Measurements from ENCODE around the gene TTC16.
"Not testable (repeated sequence)": the region's sequence is repeated elsewhere in the genome, so short reads cannot be mapped to it uniquely, and the experiment has no call there.

The TTC16 gene

DNA sequence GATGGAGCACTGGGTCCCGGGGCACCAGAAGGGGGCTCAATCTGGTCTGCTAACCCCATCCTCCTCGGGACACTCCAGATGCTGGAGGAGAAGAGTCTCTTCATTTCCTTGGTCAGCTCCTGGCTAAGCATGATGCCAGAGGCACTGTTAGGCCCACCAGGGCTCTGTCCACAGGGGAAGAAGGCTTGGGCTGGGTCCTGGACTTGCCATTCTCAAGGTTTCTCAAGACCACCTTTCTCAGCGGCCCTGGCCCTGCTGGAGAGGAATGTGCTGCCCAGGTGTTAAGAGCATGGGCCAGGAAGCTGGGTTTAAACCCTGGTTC lies 54.7 kb downstream of the TTC16 start:
- no peak for DNase-seq

DNA sequence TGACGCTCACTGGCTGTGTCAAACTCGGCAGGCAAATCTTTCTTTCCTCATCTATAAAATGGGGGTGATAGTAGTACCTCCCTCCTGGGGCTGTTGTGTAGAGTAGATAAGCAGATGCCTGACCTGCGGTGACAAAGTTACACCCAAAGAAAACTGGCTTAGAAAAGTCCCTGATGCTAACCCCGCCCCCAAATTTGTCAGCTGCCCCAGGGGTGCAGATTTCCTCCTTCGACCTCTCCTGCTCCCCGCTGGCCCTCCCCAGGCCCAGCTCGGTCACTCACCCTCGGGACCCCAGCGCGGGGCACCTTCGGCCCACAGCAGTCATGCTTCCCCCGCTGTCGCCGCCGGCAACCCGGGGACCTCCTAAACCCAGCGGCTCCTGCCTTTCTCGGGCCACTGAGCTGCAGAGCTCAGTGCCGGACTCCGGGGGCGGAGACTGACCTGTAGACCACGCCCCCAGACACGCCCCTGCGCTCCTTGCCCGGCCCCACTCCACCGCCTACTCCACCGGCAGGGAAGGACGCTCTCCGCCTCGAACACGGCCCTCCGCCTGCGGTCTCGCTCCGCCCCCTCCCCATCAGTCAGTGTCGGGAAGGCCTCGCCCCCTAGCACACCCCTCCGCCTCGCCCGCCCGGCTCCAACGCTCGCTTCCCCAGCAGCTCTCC lies 55.2 kb downstream of the TTC16 start:
- peak; percentile 99 for DNase-seq

DNA sequence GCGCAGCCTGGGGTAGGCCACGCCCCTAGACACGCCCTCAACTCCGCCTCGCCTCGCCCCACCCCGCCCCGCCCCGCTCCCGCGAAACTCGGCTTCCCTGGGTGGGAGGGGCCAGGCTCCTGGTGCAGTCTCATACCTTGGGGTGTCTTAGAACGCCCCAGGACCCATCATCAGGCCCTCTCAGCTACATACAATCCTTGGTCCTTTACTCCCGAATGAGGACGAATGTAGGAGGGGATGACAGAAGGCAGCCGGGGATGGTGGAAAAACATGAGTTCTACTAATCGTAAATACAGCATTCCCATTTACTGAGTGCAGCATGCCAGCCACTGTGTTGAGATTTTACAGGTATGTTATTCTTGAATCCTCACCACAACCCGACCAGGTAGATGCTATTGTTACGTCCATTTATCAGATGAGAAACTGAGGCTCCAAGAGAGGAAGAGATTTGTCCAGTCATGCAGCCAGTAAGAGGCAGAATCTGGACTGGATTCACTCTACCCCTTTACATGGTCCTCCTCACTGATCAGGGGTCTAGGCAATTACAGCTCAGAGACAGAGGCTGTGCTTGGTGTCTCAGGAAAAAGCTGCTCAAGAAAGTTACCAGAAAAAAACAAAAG lies 55.8 kb downstream of the TTC16 start:
- DNase-seq, result no peak

DNA sequence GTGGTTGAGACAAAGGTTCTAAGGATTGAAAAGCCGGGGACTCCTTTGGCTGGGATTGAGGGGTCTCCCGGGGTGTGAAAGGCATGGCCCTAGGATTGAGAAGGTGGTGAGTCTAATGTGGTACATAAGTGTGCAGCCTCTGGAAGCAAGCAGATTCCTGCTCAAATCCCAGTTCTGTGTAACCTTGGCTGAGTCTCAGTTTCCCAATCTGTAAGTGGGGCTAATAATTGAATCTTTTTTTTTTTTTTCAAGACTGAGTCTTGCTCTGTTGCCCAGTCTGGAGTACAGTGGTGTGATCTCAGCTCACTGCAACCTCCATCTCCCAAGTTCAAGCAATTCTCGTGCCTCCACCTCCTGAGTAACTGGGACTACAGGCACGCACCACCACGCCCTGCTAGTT lies 56.7 kb downstream of the TTC16 start:
- DNase-seq, result no peak

DNA sequence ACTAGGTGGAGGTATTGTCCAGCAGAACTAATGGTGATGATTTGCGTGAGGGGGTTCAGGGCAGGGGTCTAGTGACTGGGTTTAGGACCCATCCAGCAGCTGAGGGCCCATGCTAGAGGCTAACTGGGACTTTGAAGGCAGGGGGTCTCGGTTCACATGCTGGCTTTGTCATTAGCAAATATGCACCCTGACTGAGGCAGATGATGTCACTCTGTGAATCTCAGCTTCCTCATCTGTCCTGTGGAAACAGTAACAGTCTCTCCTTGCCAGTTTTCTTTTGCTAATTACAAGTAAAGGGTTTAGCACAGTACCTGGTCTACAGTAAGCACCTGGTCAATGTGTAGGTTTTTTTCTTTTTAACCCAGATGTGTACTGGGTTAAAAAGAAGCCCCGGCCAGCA lies 57.4 kb downstream of the TTC16 start:
- DNase-seq, result no peak

DNA sequence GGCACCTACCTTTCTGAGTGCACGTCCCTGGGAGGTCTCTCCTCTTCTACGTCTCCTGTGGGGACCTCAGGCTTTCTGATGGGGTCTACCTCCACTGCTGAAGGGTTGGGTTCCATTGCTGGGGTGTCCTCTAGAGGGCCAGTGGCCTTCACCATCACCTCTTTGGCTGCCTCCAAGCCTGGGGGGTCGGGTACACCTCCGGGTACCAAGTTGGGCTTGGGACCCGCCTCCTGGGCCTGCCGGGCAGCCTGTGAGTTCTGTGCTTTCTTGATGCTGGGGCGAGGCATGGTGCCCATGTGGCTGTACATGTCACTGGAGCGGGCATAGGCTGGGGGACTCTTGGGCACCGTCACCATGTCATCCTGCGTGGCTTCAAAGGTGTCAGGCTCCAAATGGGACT lies 58.1 kb downstream of the TTC16 start:
- DNase-seq, result no peak

DNA sequence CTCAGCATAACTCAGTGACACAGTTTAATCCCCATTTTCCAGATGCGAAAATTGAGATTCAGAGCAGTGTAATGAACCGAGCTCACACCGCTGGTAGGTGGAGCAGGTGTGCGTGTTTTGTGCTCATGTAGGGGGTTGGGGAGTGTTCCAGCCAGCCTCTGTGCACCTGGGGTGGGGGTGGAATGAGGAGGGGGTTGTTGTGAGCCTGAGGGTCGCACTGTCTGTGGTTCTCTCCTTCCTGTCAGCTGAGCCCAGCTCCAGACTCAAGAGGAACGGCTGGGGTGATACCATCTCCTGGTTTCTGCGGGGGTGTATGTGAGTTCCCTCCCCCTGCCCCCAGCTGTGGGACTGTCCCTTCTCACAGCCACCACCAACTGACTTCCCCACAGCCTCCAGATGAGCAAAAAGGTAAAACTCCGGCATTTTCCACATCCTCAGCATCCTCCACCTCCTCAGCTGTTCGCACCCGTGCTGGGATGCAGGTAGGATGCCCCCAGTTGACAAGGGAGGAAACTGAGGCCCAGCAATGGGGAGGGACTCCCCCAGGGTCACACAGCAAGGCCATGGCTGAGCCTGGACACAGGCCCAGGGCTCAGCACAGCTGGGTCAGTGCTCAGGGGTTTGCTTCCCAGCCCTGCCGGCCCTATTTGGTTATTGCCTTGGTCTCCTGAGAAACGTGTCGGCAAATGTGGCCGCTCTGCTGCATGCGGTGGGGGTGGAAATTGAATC lies 60.5 kb downstream of the TTC16 start:
- DNase-seq, result peak; percentile 87

DNA sequence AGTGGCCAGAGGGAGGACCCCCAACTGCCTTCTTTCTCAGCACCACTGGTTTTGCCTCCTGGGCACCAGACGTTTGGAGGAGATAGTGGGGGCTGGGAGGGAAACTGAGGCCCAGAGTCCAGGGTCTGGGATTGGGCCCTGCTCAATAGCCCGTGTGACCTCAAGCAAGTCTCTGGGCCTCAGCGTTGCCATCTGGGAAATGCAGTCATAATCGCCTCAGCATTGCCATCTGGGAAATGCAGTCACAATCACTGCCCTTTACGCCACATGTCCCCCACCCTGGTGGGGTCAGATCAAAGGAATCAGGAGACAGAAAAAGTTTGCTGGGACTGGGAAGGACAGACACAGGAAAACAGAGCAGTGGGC lies 61.0 kb downstream of the TTC16 start:
- no peak for DNase-seq

DNA sequence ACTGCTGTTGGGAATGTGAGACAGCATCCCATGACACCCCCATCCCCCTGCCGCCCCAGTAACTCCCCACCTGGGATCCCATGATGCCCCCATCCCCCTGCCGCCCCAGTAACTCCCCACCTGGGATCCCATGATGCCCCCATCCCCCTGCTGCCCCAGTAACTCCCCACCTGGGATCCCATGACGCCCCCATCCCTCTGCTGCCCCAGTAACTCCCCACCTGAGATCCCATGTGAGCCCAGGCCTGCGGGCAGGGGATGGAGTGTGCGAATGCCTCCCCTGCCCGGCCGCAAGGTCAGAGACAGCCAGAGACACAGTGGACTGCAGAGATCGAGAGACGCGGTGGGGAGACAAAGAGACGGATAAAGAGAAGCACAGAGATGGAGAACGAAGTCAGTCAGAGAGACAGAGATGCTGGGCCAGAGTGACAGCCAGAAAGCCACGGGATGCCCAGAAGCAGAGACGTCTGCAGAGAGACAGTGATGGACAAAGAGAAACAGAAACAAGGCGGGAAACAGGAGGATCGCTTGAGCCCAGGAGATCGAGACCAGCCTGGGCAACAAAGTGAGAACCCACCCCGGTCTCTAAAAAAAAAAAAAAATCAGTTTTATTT lies 61.6 kb downstream of the TTC16 start:
- DNase-seq, result peak; percentile 29

DNA sequence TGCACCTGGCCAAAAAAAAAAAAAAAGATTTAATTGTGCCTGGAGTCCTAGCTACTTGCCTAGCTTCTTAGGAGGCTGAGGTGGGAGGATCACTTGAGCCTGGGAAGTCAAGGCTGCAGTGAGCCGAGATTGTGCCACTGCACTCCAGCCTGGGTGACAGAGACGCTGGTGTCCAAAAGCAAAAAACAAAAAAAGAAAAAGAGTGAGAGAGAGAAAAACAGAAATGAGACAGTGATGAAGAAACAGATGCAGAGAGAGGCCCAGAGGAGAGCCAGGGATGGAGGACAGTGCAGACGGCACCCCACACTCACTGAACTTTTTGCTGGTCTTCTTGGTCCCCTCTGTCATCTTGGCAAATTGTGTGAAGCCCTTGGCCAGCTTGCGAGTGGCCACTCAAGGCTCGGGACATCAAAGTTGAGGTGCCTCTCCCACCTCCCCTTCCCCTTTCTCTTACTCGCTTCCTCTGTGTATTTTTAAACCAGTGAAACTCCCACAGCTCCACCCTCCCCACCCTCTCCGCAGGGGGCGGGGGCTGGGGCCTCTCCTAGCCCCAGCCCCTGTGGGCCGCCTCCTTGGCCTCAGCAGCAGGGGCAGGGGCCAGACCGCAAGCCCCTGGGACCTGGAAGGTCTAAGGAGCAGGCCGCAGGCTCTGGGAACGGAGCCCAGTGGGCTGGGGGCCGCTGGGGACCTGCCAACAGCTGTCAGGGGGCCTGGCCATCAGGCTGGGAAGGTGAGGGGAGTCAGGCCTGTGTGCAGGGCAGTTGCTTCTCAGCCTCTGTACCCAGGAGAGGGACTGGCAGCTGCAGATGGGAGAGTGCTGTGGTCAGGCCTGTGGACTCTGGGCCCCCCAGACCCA lies 62.6 kb downstream of the TTC16 start, which contains the start of gene SH2D3C:
Gene SH2D3C, minus strand, starts transcription at position 387 of the 856 bp plus-strand sequence. Its CDS starts 39 bp downstream, at position 348.
- DNase-seq, result peak; percentile 69

DNA sequence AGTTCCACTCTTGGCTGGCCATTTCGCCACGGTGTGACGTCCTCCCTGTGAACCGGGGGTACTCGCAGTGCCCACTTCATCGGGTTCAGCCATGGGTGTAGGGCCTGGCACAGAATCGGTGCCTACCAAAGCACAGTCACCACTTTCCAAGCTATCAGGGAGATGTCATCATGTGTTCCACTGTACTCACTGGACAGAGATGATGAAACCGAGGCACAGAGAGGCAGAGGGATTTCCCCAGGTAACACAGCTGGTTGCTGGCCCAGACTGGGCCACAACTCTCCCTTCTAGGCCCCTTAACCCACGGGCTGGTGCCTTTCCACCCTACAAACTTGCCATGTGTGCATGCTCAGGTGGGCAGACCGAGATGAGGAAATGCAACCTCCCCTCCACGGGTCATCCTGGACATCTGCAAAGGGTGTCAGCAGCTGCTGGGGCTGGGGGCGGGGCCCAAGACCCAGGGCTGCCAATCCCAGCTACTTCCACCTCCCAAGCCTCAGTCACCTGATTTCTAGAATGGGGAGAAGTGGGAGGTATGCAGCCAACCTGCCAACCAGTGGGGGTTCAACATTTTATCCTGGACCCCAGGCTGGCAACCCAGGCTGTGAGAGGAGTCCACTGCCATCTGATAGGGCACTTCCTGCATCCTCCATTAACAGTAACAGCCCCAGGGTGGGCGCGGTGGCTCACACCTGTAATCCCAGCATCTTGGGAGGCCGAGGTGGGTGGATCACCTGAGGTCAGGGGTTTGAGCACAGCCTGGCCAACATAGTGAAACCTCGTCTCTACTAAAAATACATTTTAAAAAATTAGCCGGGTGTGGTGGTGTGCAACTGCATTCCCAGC lies 63.5 kb downstream of the TTC16 start:
- DNase-seq, result peak; percentile 38

DNA sequence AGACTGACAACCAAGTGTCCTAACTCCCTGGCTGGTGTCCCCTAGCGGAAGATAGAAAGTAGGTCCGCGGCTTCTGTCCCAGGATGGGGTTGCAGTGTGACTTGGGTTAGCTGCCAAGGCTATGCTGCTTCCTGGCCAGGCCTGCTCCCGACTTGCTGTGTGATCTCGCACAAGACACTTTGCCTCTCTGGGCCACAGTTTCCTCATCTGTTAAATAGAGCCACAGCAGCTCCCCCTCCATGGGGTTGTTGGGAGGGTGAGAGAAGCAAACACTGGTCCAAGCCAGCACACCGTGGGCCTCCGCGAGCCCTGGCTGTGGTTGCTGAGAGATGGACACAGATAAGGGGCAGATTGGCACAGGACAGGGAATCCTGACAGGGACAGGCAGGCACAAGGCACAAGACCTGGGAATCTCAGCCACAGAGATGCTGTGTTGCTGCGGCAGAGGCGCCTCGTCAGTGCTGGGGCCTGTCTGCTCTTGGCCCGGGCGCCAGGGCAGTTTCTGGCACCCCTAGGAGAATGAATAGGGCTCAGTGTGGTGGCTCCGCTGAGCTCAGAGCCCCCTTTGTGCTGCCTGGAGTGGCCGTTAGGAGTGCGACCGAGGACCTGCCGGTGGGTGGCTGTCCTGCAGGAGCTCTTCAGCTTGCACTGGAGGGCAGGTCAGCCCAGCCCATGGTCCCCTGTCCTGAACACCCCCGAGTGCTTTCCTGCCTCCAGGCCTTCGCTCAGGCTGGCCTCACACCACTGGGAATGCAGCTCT lies 64.4 kb downstream of the TTC16 start:
- peak; percentile 35 for DNase-seq

DNA sequence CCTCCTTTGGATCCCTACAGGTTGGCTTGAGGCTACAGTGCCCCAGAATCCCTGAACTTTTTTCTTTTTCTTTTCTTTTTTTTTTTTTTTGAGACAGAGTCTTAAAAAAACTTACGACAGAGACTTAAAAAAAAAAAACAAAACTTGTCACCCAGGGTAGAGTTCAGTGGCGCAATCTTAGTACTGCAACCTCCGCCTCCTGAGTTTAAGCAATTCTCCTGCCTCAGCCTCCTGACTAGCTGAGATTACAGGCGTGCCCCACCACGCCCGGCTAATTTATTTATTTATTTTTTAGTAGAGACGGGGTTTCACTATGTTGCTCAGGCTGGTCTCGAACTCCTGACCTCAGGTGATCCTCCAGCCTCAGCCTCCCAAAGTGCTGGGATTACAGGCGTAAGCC lies 65.0 kb downstream of the TTC16 start:
- not testable (repeated sequence) for DNase-seq

Data from CD4-positive, alpha-beta T cell treated with Interleukin-6 for 4 hours (primary cell).